ENCODE data around the gene DYSF. TPM values are rescaled to one million over a fixed set of nuclear protein-coding genes. Genes with fewer than 3 reads are reported as not detected.

Gene DYSF
- total RNA-seq, 1 experiment from 2014 or later = 0.31 TPM

GRCh38 chr2:71725836-71726235 lies 272.5 kb downstream of the DYSF start:
- no peak for DNase-seq (ENCODE audit: low read depth, low spot score)
- no peak for ATAC-seq
- peaks cover 10% of the 10 kb centered on the region; the same call in 1 of the 2 replicates for H3K9me3 ChIP-seq (ENCODE audit: control insufficient read depth, insufficient read depth, low read depth, low read length)
- H3K4me1 ChIP-seq (ENCODE audit: control insufficient read depth, insufficient read depth, low read length) = no peaks in the 10 kb centered on the region
- H3K4me3 ChIP-seq (ENCODE audit: low read depth in 2 of 2, low read length in 2 of 2) = no peak overlapping the region
- intact Hi-C loops (cut with micrococcal nuclease; ENCODE audit: unreplicated experiment) (no loop called here), in situ Hi-C loops (cut with HindIII; ENCODE audit: low pct_unique_long_range_greater_than_20kb, low sequenced_read_pairs) (no loop called here)
- H3K36me3 ChIP-seq (ENCODE audit: control insufficient read depth, insufficient read depth, low read length) = no peaks in the 10 kb centered on the region
- BruUV-seq (replicated peaks) = no TSS peak
- CTCF ChIA-PET = no interaction called here
- H3K27ac ChIP-seq (ENCODE audit: low read length) = no peak overlapping the region
- TF ChIP-seq TCF7L2 (IDR thresholded peaks at IDR 0.05; ENCODE audit: low read depth, low read length) = no peak
- no peak for TF ChIP-seq SIN3A (IDR thresholded peaks at IDR 0.05; ENCODE audit: borderline replicate concordance, insufficient read depth, low read depth, low read length)
- no peak for TF ChIP-seq REST (IDR thresholded peaks at IDR 0.05; ENCODE audit: insufficient read depth in 1 of 2, low read depth in 2 of 2, low read length in 1 of 2)
- TF ChIP-seq CTCF (IDR thresholded peaks at IDR 0.05) = no peak
- POLR2A ChIA-PET = no interaction called here
- no peaks in the 10 kb centered on the region for H3K27me3 ChIP-seq (ENCODE audit: control insufficient read depth, insufficient read depth, low read length)

GRCh38 chr2:71727562-71727961 lies 274.2 kb downstream of the DYSF start:
- Histone ChIP-seq H3K27me3 (ENCODE audit: control insufficient read depth, insufficient read depth, low read length) (no peaks in the 10 kb centered on the region), H3K9me3 (ENCODE audit: control insufficient read depth, insufficient read depth, low read depth, low read length) (peaks cover 10% of the 10 kb centered on the region; the same call in 1 of the 2 replicates), H3K27ac (ENCODE audit: low read length) (no peak overlapping the region), H3K36me3 (ENCODE audit: control insufficient read depth, insufficient read depth, low read length) (no peaks in the 10 kb centered on the region), H3K4me3 (ENCODE audit: low read depth in 2 of 2, low read length in 2 of 2) (no peak overlapping the region), H3K4me1 (ENCODE audit: control insufficient read depth, insufficient read depth, low read length) (no peaks in the 10 kb centered on the region)
- no peak for TF ChIP-seq REST (IDR thresholded peaks at IDR 0.05; ENCODE audit: insufficient read depth in 1 of 2, low read depth in 2 of 2, low read length in 1 of 2)
- no peak for TF ChIP-seq TCF7L2 (IDR thresholded peaks at IDR 0.05; ENCODE audit: low read depth, low read length)
- no peak for TF ChIP-seq CTCF (IDR thresholded peaks at IDR 0.05)
- no peak for TF ChIP-seq POLR2AphosphoS5 (IDR thresholded peaks at IDR 0.05; ENCODE audit: low read depth, low read length)
- no peak for TF ChIP-seq SIN3A (IDR thresholded peaks at IDR 0.05; ENCODE audit: borderline replicate concordance, insufficient read depth, low read depth, low read length)
- intact Hi-C loops (cut with micrococcal nuclease; ENCODE audit: unreplicated experiment) (no loop called here), in situ Hi-C loops (cut with HindIII; ENCODE audit: low pct_unique_long_range_greater_than_20kb, low sequenced_read_pairs) (no loop called here)
- DNase-seq (ENCODE audit: low read depth, low spot score) (no peak), ATAC-seq (no peak)
- ChIA-PET POLR2A (no interaction called here), CTCF (no interaction called here)
- no TSS peak for BruUV-seq (replicated peaks)
